Panc1 (cell line): ENCODE results near the gene EMX2. TPM values are rescaled to one million over a fixed set of nuclear protein-coding genes. Genes with fewer than 3 reads are reported as not detected.
A peak's percentile ranks its signal among the peaks of the same experiment; 100 is the strongest.

Source experiments
- ATAC-seq: fragments of 200-7000 bp; cut with Tn5 transposase; 2 replicates; pipeline ENCODE4 v1.9.1; 2020; ENCODE audit warnings: mild to moderate bottlenecking, moderate library complexity
- BruUV-seq: library from RNA; stranded (reverse); fragments of 400-500 nt; replicated peaks from 2 replicates; lab custom pipeline; 2021; lab: Mats Ljungman, UMichigan
- CTCF ChIA-PET: fragments of 300-600 bp; sonication (Branson Sonifier 250); formaldehyde crosslinking; loops from one replicate; lab custom pipeline; 2022; ENCODE audit warnings: antibody characterized with exemption; lab: Charles Lee
- POLR2A ChIA-PET: fragments of 300-600 bp; sonication (Branson Sonifier 250); formaldehyde crosslinking; loops from one replicate; lab custom pipeline; 2022; ENCODE audit warnings: antibody characterized with exemption; lab: Charles Lee
- DNase-seq: peaks from one replicate; pipeline ENCODE4 v3.0.0-alpha.2; 2010; ENCODE audit warnings: low read depth, low spot score
- H3K27ac ChIP-seq: 2 replicates; pipeline ENCODE4 v1.5.1; 2011; ENCODE audit warnings: mild to moderate bottlenecking, low read length, inconsistent platforms
- H3K27me3 ChIP-seq: fragments of 200-500 bp; sonication (Bioruptor generic); 2 replicates; pipeline ENCODE4 v1.6.0; 2014; ENCODE audit warnings: low read length, inconsistent platforms; ENCODE audit not compliant: control insufficient read depth, insufficient read depth
- H3K36me3 ChIP-seq: fragments of 200-500 bp; sonication (Bioruptor generic); 2 replicates; pipeline ENCODE4 v1.5.1; 2014; ENCODE audit warnings: inconsistent platforms, mild to moderate bottlenecking, low read length, moderate library complexity; ENCODE audit not compliant: control insufficient read depth, insufficient read depth
- H3K4me1 ChIP-seq: 2 replicates; pipeline ENCODE4 v1.5.1; 2011; ENCODE audit warnings: inconsistent platforms, mild to moderate bottlenecking, low read length, moderate library complexity; ENCODE audit not compliant: control insufficient read depth, insufficient read depth
- H3K4me3 ChIP-seq, 2 experiments: 2 replicates each; pipeline ENCODE4 v1.5.1; 2011 to 2012; ENCODE audit warnings: low read depth in 2 of 2, low read length in 2 of 2, mild to moderate bottlenecking in 2 of 2, inconsistent platforms in 1 of 2, moderate library complexity in 1 of 2
- H3K9me3 ChIP-seq: fragments of 200-500 bp; sonication (Bioruptor generic); 2 replicates; pipeline ENCODE4 v1.5.1; 2014; ENCODE audit warnings: low read depth, mild to moderate bottlenecking, inconsistent platforms, low read length, moderate library complexity; ENCODE audit not compliant: control insufficient read depth, insufficient read depth
- POLR2AphosphoS5 ChIP-seq: IDR thresholded peaks from 2 replicates; pipeline ENCODE4 v1.6.1; 2012; ENCODE audit warnings: mild to moderate bottlenecking, low read depth, low read length, moderate library complexity
- SIN3A ChIP-seq: IDR thresholded peaks from 2 replicates; pipeline ENCODE4 v1.6.1; 2012; ENCODE audit warnings: low read depth, mild to moderate bottlenecking, low read length, moderate library complexity, borderline replicate concordance; ENCODE audit not compliant: insufficient read depth
- TCF7L2 ChIP-seq: IDR thresholded peaks from 2 replicates; pipeline ENCODE4 v1.6.1; 2011; ENCODE audit warnings: mild to moderate bottlenecking, low read depth, low read length, inconsistent platforms
- in situ Hi-C: cut with HindIII; loops from 2 replicates; pipeline ENCODE4 v1.10.0; 2016; ENCODE audit warnings: low sequenced_read_pairs, low pct_unique_long_range_greater_than_20kb
- intact Hi-C: fragments of 100-400 bp; cut with micrococcal nuclease; formaldehyde crosslinking; loops from one replicate; pipeline ENCODE4 v1.10.0; 2022; ENCODE audit not compliant: unreplicated experiment
- total RNA-seq: library from RNA; stranded (reverse); gene quantifications from one replicate; pipeline ENCODE4 v1.2.1, GENCODE V29; 2021; ENCODE audit not compliant: unreplicated experiment
- TF ChIP-seq, protein P1 (sequence below): fragments of 450-650 bp; IDR thresholded peaks from 2 replicates; pipeline ENCODE4 v1.5.1; 2017; ENCODE audit warnings: mild to moderate bottlenecking
- TF ChIP-seq, protein P2 (sequence below), 2 experiments: IDR thresholded peaks; 2 replicates each; pipeline ENCODE4 v1.6.1; 2011 to 2012; ENCODE audit warnings: low read depth in 2 of 2, control low read depth in 1 of 2, low read length in 1 of 2, mild to moderate bottlenecking in 1 of 2, moderate library complexity in 1 of 2; ENCODE audit not compliant: insufficient read depth in 1 of 2

The EMX2 gene
- total RNA-seq, 1 experiment from 2014 or later = not detected

DNA sequence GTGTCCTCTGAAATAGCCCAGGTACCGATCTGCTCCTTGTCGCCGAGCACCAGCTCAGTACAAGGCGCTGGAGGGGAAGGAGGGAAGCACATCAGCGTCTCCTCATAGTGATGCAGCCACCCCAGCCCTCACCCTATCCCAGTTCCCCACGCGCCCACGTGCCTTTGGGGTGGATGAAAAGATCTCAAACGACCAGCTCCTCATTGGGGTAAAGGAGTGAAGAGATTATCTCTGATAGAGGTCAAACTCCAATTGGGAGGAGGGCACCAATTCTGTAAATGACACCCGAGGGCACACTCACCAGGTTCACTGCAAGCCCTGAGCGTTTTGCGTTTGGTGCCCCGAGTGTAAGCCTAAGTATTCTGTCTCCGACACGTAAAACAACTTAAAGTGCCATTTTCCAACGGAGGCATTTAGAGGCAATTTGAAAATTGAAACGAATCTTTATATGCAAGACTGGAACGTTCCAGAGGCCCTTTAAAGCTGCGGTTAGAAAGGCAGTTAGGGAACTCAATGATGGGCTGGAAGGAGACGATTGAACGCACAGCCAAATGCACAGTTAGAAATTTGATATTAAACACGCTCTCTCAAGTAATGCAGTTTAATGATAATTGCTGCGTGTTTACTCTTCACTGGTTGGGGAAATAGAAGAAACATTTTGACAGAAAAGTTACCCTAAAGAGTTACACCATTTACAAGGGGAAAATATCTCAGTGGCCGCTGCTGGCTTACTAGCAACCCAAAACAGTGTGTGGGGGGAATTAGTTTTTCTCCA lies 8.9 kb upstream of the EMX2 start:
- Histone ChIP-seq H3K36me3 (no peaks in the 10 kb centered on the region), H3K4me3 (no peak overlapping the region), H3K27me3 (peaks cover 49% of the 10 kb centered on the region), H3K4me1 (no peaks in the 10 kb centered on the region; the same call in none of the 2 replicates), H3K9me3 (no peaks in the 10 kb centered on the region), H3K27ac (no peak overlapping the region)
- CTCF ChIA-PET = interaction anchor here (0.5 kb wide), 1 partner anchor 105 kb away, joined by 8 read pairs; no protein-coding TSS in a partner anchor
- intact Hi-C loops = loop anchor here (10.0 kb wide), 1 partner anchor 511 kb away; the partner anchor contains the start of gene RAB11FIP2
- no peak for DNase-seq
- no peak for ATAC-seq
- in situ Hi-C loops = no loop called here
- TF ChIP-seq TCF7L2 (no peak), SIN3A (no peak), POLR2AphosphoS5 (no peak)
- TF ChIP-seq, protein P1, sequence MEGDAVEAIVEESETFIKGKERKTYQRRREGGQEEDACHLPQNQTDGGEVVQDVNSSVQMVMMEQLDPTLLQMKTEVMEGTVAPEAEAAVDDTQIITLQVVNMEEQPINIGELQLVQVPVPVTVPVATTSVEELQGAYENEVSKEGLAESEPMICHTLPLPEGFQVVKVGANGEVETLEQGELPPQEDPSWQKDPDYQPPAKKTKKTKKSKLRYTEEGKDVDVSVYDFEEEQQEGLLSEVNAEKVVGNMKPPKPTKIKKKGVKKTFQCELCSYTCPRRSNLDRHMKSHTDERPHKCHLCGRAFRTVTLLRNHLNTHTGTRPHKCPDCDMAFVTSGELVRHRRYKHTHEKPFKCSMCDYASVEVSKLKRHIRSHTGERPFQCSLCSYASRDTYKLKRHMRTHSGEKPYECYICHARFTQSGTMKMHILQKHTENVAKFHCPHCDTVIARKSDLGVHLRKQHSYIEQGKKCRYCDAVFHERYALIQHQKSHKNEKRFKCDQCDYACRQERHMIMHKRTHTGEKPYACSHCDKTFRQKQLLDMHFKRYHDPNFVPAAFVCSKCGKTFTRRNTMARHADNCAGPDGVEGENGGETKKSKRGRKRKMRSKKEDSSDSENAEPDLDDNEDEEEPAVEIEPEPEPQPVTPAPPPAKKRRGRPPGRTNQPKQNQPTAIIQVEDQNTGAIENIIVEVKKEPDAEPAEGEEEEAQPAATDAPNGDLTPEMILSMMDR = no peak
- TF ChIP-seq, protein P2, sequence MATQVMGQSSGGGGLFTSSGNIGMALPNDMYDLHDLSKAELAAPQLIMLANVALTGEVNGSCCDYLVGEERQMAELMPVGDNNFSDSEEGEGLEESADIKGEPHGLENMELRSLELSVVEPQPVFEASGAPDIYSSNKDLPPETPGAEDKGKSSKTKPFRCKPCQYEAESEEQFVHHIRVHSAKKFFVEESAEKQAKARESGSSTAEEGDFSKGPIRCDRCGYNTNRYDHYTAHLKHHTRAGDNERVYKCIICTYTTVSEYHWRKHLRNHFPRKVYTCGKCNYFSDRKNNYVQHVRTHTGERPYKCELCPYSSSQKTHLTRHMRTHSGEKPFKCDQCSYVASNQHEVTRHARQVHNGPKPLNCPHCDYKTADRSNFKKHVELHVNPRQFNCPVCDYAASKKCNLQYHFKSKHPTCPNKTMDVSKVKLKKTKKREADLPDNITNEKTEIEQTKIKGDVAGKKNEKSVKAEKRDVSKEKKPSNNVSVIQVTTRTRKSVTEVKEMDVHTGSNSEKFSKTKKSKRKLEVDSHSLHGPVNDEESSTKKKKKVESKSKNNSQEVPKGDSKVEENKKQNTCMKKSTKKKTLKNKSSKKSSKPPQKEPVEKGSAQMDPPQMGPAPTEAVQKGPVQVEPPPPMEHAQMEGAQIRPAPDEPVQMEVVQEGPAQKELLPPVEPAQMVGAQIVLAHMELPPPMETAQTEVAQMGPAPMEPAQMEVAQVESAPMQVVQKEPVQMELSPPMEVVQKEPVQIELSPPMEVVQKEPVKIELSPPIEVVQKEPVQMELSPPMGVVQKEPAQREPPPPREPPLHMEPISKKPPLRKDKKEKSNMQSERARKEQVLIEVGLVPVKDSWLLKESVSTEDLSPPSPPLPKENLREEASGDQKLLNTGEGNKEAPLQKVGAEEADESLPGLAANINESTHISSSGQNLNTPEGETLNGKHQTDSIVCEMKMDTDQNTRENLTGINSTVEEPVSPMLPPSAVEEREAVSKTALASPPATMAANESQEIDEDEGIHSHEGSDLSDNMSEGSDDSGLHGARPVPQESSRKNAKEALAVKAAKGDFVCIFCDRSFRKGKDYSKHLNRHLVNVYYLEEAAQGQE (IDR thresholded peaks at IDR 0.05; ENCODE audit: insufficient read depth in 1 of 2, low read depth in 2 of 2, low read length in 1 of 2) = no peak
- POLR2A ChIA-PET = no interaction called here
- no TSS peak for BruUV-seq

DNA sequence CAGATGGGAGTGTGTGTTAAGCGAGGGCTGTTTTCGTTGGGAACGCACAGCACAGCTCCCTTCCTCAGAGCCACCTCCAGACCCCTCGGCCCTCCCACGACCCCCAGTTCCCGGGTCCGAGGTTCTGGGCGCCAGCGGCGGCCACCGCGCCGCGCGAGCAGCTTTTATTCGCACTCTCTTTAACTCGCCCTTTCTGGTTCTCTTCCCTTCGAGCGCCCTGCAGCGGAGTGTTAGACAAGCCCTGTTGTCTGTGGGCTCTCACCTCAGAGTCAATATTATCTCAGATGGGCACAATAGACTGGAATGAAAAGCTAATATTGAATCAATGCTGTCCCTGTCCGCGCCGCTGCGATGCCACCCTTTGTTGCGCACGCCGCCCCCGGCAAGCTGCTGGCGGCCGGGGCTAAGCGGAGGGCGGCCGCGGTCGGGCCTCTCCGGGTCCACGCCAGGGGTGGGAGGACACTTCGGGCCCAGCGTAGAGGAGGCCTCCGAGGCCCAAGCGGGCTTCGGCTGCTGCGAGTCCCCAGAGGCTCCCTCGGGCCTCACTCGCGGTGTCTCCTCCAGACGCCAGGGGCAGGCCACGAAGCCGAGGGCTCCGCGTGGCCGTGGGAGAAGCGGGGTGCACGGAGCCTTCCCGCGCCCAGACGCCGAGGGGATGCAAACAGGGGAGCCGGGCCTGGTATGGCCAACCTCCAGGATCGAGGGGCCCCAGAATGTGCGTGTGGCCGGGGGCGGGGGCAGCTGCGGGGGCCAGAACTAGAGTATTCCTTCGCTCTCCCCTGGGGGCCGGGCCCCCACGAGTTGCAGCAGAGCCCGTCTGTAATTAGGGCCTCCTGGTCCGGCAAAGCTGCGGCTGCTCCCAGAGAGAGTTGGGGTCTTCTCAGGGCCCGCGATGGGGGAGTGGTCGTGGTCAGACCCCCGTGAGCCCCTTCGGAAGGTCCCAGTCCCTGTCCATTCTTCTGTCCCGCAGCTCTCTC lies 7.9 kb upstream of the EMX2 start:
- no peaks in the 10 kb centered on the region for H3K36me3 ChIP-seq
- H3K4me1 ChIP-seq = no peaks in the 10 kb centered on the region; the same call in none of the 2 replicates
- in situ Hi-C loops (no loop called here), intact Hi-C loops (loop anchor here (10.0 kb wide), 1 partner anchor 510 kb away; the partner anchor contains the start of gene RAB11FIP2)
- H3K4me3 ChIP-seq = peak overlapping the region; percentile 43 to 49
- no peak for DNase-seq
- no peak for TF ChIP-seq POLR2AphosphoS5
- no peak for TF ChIP-seq SIN3A
- TF ChIP-seq TCF7L2 = no peak
- TF ChIP-seq, protein P1 = no peak
- TF ChIP-seq, protein P2 (IDR thresholded peaks at IDR 0.05; ENCODE audit: insufficient read depth in 1 of 2, low read depth in 2 of 2, low read length in 1 of 2) = no peak
- H3K27me3 ChIP-seq = peaks cover 45% of the 10 kb centered on the region
- ChIA-PET POLR2A (no interaction called here), CTCF (interaction anchor here (0.5 to 0.6 kb wide), 2 partner anchors 106 to 360 kb away, joined by 3 to 8 read pairs; no protein-coding TSS in a partner anchor)
- no peak for ATAC-seq
- H3K9me3 ChIP-seq = no peaks in the 10 kb centered on the region
- H3K27ac ChIP-seq = no peak overlapping the region
- BruUV-seq = no TSS peak
